HG02852 (cell line): ENCODE measurements around the gene MTERF4.

ENCODE experiments used
- ATAC-seq: cut with Tn5 transposase; IDR thresholded peaks from one replicate; pipeline ENCODE4 v1.9.1; 2021; ENCODE audit warnings: mild to moderate bottlenecking, moderate library complexity; ENCODE audit not compliant: unreplicated experiment

MTERF4 gene

DNA sequence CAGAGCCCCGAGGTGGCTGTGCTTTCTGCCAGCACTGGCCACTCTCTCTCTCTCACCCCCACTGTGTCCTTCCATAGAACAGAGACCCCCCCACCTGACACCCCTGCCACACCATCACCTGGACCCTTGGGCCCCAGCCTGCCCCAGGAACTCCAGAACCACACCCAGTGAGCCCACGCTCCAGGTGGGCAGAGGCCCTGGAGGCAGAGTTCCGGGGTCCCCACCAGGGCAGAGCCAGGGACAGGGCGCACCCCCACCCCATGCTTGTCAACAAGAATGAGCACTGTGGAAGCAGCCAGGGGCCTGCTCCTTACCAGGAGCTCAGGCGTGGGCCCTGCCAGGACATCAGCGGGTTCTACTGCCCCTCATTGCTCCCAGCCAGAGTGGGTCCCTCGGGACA is 32.6 kb upstream of the MTERF4 start:
- no peak for ATAC-seq

GRCh38 chr2:241133436-241133820 is 31.3 kb upstream of the MTERF4 start:
- no peak for ATAC-seq

DNA sequence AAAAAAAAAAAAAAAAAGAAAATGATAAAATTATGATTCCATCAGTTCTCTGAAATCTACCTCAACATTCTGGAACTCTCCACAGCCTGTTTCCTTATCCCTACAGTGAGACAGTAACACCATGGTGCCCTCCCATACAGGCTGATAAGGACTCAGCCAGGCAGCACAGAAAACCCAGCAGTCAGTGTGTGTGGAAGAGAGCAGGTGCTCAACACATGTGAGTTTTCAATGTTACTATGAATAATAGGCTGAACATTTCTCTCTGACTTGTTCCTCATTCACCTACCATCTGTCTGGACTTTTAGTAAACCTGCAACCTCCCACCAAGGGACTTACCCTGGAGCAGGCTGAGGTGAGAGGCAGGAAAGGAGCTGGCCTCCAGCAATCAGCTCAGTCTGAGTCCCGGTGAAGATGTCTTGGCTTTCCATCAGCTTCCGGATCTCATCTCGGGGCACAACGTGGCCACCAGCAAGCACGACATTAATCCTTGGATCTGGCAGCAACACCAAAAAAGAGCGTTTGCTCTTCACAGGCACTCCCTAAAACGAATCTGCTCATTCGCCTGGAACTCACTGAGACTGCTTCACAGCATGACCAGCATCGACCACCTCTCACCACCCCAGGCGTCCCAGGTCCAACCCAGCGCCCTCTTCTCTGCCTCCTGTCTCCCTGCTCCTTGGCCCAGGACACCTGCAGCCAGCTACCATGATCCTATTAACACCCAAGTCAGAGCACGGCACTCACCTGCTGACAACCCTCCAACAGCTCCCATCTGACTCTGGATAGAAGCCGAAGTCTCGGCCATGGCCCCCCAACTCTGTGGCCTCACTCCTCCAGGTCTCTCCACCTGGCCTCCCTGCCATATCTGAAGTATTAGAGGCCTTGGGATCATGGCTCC is 30.7 kb upstream of the MTERF4 start:
- ATAC-seq, result no peak

GRCh38 chr2:241131531-241131930 is 29.4 kb upstream of the MTERF4 start:
- no peak for ATAC-seq

GRCh38 chr2:241130316-241130715 is 28.2 kb upstream of the MTERF4 start:
- ATAC-seq, result no peak

DNA sequence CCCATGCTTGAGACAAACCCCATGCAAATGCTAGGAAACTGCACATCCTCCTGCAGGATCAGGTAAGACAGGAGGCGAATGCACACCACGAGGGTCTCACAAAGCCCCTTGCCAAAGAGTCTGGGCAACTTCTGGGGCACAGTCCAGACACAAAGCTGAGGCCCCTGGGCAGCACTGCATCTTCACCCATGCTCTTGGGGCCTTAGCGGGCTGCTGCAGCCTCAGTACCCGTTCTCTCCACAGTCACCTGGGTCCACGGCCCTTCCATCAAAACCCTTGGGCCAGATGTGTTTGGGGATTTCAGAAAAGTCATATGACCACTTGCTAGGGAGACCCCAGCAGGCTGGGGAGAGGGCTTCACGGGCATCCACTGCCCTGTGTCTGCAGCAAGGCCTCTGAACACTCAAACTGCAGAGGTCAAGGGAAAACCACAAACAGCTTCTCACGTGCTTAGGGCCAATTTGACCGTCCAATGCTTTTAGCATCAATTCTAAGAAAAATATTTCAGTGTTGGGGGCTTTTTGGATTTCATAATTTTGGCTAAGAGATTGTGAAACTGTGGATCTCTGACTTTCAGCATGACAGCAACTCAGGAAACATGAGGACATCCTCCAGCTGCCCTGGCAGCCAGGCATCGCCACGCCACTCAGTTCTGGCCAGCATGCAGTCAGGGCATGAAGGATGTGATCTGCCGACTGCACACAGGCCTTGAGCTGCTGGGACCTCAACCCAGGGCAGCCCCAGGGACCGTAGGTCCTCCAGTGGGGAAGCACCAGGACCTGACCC is 27.2 kb upstream of the MTERF4 start:
- no peak for ATAC-seq

GRCh38 chr2:241128266-241128665 is 26.2 kb upstream of the MTERF4 start:
- ATAC-seq, result no peak

- no peak for ATAC-seq
These were observed 24.7 kb upstream of the MTERF4 start for GRCh38 chr2:241126771-241127202.

DNA sequence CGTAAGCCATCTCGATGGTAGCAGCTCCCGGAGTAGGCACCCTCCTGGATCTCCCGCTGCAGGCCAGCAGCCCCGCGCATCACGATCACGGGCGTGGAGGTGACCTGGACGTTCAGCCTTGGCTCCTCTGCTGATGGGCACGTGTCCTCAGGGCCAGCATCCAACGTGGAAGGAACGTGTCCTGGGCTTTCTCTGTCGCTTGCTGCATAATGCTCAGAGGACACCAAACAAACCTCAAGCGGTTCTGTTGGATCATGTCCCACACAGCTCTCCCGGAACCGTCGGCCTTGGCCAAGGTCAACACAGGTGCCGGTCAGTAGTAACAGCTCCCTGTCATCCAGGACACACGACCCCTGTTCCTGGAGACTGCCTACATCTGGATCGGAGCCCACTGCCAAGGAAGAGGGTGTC is 24.1 kb upstream of the MTERF4 start:
- ATAC-seq, result no peak

- no peak for ATAC-seq
These were observed 23.5 kb upstream of the MTERF4 start for GRCh38 chr2:241125626-241126025.

- no peak for ATAC-seq
These were observed 21.9 kb upstream of the MTERF4 start for GRCh38 chr2:241123816-241124536.

- ATAC-seq, result no peak
These were observed 20.4 kb upstream of the MTERF4 start for GRCh38 chr2:241122376-241123002.

- no peak for ATAC-seq
These were observed 18.9 kb upstream of the MTERF4 start for GRCh38 chr2:241121008-241121407.

- ATAC-seq, result no peak
These were observed 18.4 kb upstream of the MTERF4 start for GRCh38 chr2:241120440-241120839.

- no peak for ATAC-seq
These were observed 16.8 kb upstream of the MTERF4 start for GRCh38 chr2:241118737-241119505.

DNA sequence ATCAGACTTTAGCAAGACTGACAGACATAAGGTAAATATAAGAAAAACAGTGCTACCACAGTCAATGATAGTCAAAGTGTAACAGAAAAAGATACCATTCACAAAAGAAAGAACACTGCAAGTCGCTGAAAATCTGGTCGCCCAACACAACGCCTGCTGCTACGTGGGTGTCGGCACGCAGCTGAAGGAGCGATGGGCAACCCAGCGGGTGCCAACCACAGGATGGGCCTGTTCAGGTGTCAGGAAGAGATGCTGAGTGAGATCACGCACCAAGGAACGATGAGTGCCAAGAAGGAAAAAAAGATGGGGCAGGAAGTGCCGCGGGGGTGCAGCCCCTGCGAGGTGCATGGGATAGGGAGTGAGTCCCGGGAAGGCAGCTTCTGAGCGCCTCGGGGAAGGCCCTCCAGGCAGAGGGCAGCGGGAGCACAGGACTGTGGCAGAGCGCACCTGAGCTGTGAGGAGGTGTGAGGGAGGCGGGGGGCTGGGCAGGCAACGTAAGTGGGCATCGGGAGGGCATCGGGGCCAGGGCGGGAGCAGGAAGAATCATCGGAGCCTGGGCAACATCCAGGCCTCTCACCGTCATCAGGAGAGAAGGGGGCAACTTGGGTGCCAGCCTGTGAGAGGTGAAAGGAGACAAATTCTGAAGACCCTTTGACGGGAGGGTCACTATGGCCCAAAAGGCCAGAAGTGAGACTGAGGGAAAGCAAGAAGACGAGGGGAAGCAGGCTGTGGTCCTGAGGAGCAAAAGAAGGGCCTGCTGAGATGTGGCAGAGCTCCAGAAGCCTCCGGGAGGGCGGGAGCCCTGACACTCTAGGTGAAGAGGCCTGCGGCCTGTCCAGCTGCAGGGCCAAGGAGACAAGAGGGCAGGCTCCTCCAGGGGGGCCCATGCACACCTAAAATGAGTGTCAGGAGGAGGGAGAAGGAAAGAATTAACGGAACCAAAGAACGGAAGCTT is 14.8 kb upstream of the MTERF4 start:
- ATAC-seq, result no peak

DNA sequence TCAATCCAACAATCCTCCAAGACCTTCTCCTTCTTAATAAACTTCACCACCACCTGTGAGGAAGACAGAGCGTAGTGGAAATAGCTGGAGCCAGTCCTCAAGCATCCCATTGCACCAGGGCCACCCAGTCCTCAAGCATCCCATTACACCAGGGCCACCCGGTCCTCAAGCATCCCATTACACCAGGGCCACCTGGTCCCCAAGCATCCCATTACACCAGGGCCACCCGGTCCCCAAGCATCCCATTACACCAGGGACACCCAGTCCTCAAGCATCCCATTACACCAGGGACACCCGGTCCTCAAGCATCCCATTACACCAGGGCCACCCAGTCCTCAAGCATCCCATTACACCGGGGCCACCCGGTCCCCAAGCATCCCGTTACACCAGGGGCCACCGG is 13.3 kb upstream of the MTERF4 start:
- no peak for ATAC-seq

GRCh38 chr2:241114836-241115235 is 12.7 kb upstream of the MTERF4 start:
- no peak for ATAC-seq

- ATAC-seq, result no peak
These were observed 10.5 kb upstream of the MTERF4 start for GRCh38 chr2:241112592-241112991.
